Measurements from ENCODE around the gene APEH. TPM values are rescaled to one million over a fixed set of nuclear protein-coding genes. Genes with fewer than 3 reads are reported as not detected.

The APEH gene
- total RNA-seq, 2 experiments from 2014 or later = 110 to 137 TPM

DNA sequence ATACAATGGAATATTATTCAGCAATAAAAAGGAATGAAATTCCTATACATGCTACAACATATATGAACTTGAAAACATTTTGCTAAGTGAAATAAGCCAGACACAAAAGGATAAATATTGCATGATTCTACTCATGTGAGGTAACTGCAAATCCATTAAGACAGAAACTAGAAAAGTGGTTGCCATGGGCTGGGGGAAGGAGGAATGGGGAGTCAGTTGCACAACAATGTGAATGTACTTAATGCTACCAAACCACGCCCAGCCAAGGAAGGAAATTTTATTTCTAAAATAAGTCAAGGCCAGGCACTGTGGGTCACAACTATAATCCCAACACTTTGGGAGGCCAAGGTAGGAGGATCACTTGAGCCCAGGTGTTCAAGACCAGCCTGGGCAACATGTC, 59.4 kb downstream of the APEH start:
- Mint-ChIP-seq H3K27ac (no peak overlapping the region), H3K9me3 (ENCODE audit: low read depth) (no peaks in the 10 kb centered on the region), H3K4me3 (no peak overlapping the region), H3K36me3 (ENCODE audit: low read depth) (peaks cover 43% of the 10 kb centered on the region), H3K4me1 (peaks cover under 1% of the 10 kb centered on the region), H3K27me3 (no peaks in the 10 kb centered on the region)
- DNase-seq = no peak
- intact Hi-C loops (cut with DNase I, micrococcal nuclease) = no loop called here
- POLR2A ChIA-PET = no interaction called here
- no peak for ATAC-seq
- CTCF ChIA-PET = interaction anchor here (0.9 to 1.4 kb wide), 2 partner anchors 11 to 33 kb away, joined by 3 to 5 read pairs; no protein-coding TSS in a partner anchor

Other genes starting within 250 kb of the APEH start
- gene NICN1, start 245.0 kb upstream of the APEH start, total RNA-seq = 10 to 100 TPM in 1 of 2 experiments, 1 to 10 TPM in 1; 9.5 to 12.6 TPM
- gene DAG1, start 204.1 kb upstream of the APEH start, total RNA-seq = 1 to 10 TPM; 9.0 to 9.2 TPM
- under 1 TPM; 0.09 to 0.11 TPM for gene BSN, start 119.9 kb upstream of the APEH start, total RNA-seq
- gene MST1, start 15.1 kb downstream of the APEH start, total RNA-seq = 1 to 10 TPM; 8.7 to 9.7 TPM
- gene RNF123, start 15.2 kb downstream of the APEH start, total RNA-seq = 10 to 100 TPM; 25.2 to 32.7 TPM
- under 1 TPM in 1 of 2 experiments, not detected in 1; 0.07 TPM for gene AMIGO3, start 45.3 kb downstream of the APEH start, total RNA-seq
- gene GMPPB, start 49.6 kb downstream of the APEH start, total RNA-seq = 10 to 100 TPM; 21.0 to 32.1 TPM
- gene IP6K1, start 112.2 kb downstream of the APEH start, total RNA-seq = 10 to 100 TPM; 29.1 to 31.0 TPM
- gene CDHR4, start 125.5 kb downstream of the APEH start, total RNA-seq = under 1 TPM in 1 of 2 experiments, not detected in 1; 0.32 TPM
- gene INKA1, start 128.9 kb downstream of the APEH start, total RNA-seq = under 1 TPM; 0.50 to 0.70 TPM
- 10 to 100 TPM; 85.5 to 85.7 TPM for gene UBA7, start 139.6 kb downstream of the APEH start, total RNA-seq
- gene TRAIP, start 182.2 kb downstream of the APEH start, total RNA-seq = 10 to 100 TPM; 25.1 to 28.1 TPM
- gene CAMKV, start 195.6 kb downstream of the APEH start, total RNA-seq = 1 to 10 TPM; 1.1 to 1.3 TPM
- 1 to 10 TPM in 1 of 2 experiments, under 1 TPM in 1; 0.86 to 1.2 TPM for gene MST1R, start 229.5 kb downstream of the APEH start, total RNA-seq

Measured in activated CD4-positive, alpha-beta T cell treated with anti-CD3 and anti-CD28 coated beads for 36 hours (primary cell).